IgD-negative memory B cell (primary cell): ENCODE results near the gene ALG12. TPM values are rescaled to one million over a fixed set of nuclear protein-coding genes. Genes with fewer than 3 reads are reported as not detected.
A peak's percentile ranks its signal among the peaks of the same experiment; 100 is the strongest.
"Not testable (repeated sequence)": the region's sequence is repeated elsewhere in the genome, so short reads cannot be mapped to it uniquely, and the experiment has no call there.

Source experiments
- H3K27ac Mint-ChIP-seq, 3 donors: one replicate each; pipeline ENCODE4 v1.8.0; 2020 to 2022; ENCODE audit warnings: mild to moderate bottlenecking in 3 of 3, mixed read lengths in 3 of 3, moderate library complexity in 1 of 3
- H3K27me3 Mint-ChIP-seq: one replicate; pipeline ENCODE4 v1.8.0; 2021; ENCODE audit warnings: mixed read lengths
- H3K36me3 Mint-ChIP-seq: one replicate; pipeline ENCODE4 v1.8.0; 2020; ENCODE audit warnings: mild to moderate bottlenecking, mixed read lengths
- H3K4me1 Mint-ChIP-seq, 3 donors: one replicate each; pipeline ENCODE4 v1.8.0; 2020 to 2022; ENCODE audit warnings: mixed read lengths in 3 of 3, mild to moderate bottlenecking in 1 of 3
- H3K4me3 Mint-ChIP-seq, 4 donors: one replicate each; pipeline ENCODE4 v1.8.0; 2020 to 2022; ENCODE audit warnings: mild to moderate bottlenecking in 4 of 4, mixed read lengths in 4 of 4, moderate library complexity in 3 of 4
- H3K9me3 Mint-ChIP-seq, 3 donors: one replicate each; pipeline ENCODE4 v1.8.0; 2020 to 2021; ENCODE audit warnings: mixed read lengths in 3 of 3, mild to moderate bottlenecking in 1 of 3
- polyA plus RNA-seq: library from polyadenylated mRNA; unstranded; fragments of 300-500 nt; fragmentation: Illumina TruSeq; gene quantifications from one replicate; pipeline ENCODE4 v1.2.3, GENCODE V29; 2021

Gene ALG12
- polyA plus RNA-seq, 1 donor from 2014 or later: 13.4 TPM

DNA sequence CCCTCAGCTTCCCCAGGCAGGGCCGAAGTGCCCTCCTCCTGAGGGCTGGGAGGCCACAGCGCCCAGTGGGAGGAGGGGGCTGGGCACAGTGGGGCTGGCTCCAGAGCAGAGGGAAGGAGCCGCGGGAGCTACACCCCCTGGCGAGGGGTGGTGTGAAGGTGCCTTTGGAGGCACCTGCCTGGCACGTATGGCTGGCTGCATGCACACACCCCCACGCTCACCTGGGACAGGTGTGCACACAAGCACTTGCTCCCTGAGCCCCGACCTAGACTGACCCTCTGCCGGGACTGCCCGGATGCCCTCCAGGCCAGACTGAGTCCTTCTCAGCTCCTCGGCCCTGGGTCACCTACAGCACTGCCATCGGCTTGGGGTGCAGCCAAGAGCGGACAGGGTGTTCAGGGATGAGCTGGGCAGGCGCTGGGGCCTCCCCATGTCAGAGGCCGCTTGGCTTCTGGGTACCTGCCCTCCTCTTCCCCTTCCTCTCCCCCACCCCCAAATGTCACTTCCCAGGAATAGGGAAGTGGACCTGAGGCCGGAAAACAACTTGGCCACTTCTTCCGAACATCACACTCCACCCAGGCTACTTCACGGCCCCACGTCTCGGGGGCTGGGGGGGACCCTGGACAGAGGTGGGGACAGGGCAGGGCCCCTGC lies 34.9 kb upstream of the ALG12 start:
- Mint-ChIP-seq H3K27me3 (no peaks in the 10 kb centered on the region), H3K36me3 (no peaks in the 10 kb centered on the region), H3K27ac (peak overlapping the region in 1 of 3 donors; percentile 45), H3K4me3 (peak overlapping the region in 1 of 4 donors; percentile 33), H3K4me1 (no peaks in the 10 kb centered on the region), H3K9me3 (no peaks in the 10 kb centered on the region)

DNA sequence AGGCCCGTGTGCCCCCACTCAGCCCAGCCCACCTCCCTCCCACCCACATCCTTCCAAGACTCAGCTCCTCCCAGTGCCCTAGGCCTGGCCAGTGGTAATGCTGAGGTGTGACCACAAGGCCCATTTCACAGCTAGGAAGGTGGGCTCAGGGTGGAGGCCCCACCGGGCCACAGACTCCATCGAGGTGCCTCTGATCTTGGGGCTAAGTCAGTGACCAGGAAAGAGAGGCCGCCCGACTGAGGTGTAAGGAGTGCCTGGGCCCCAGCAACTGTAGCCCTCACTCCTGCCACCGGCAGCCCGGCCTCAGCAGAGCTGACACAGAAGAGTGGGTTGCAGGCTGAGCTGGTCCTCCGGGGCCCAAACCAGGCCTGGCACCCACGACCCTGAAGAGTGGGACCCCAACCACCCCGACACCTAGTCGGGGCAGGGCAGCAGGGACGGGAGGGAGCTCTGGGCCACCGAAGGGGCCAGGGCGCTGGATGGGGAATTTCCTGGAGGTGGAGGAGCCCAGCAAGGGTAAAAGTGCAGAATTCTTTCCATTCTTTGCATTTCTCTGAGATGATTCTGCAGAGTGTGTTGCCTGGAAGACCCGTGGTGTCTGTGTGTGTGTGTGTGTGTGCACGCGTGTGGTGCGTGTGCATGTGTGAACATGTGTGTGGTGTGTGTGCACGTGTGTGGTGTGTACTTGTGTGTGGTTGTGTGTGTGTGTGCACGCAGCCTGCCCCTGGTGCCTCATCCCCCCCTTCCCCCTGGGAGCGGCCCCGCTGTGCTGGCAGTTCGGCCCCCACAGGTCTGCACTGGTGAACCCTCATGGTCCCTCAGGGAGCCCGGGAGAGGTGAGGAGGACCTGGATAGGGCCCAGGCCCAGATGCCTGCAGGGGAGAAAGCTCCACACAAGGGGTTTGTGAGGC lies 34.0 kb upstream of the ALG12 start:
- Mint-ChIP-seq H3K9me3 (no peaks in the 10 kb centered on the region), H3K4me3 (no peak overlapping the region), H3K4me1 (no peaks in the 10 kb centered on the region), H3K27ac (peak overlapping the region in 1 of 3 donors; percentile 43), H3K27me3 (no peaks in the 10 kb centered on the region), H3K36me3 (no peaks in the 10 kb centered on the region)

DNA sequence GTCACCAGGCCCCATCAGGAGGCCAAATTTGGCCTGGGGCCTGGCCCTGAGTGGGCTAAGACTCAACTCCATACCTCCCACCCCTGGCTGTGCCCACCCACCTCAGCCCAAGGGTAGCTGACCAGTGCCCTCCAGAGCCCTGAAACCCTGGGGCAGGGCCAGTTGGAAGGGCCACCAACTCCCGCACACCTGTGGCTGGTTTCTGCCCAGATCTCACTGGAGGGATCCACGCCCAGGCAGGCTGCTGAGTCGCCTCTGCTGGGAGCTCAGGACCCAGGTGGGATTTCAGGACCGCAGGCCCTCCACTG lies 33.4 kb upstream of the ALG12 start:
- no peaks in the 10 kb centered on the region for H3K4me1 Mint-ChIP-seq
- H3K27ac Mint-ChIP-seq: peak overlapping the region in 1 of 3 donors; percentile 88
- no peaks in the 10 kb centered on the region for H3K9me3 Mint-ChIP-seq
- H3K27me3 Mint-ChIP-seq: no peaks in the 10 kb centered on the region
- H3K4me3 Mint-ChIP-seq: no peak overlapping the region
- H3K36me3 Mint-ChIP-seq: no peaks in the 10 kb centered on the region

DNA sequence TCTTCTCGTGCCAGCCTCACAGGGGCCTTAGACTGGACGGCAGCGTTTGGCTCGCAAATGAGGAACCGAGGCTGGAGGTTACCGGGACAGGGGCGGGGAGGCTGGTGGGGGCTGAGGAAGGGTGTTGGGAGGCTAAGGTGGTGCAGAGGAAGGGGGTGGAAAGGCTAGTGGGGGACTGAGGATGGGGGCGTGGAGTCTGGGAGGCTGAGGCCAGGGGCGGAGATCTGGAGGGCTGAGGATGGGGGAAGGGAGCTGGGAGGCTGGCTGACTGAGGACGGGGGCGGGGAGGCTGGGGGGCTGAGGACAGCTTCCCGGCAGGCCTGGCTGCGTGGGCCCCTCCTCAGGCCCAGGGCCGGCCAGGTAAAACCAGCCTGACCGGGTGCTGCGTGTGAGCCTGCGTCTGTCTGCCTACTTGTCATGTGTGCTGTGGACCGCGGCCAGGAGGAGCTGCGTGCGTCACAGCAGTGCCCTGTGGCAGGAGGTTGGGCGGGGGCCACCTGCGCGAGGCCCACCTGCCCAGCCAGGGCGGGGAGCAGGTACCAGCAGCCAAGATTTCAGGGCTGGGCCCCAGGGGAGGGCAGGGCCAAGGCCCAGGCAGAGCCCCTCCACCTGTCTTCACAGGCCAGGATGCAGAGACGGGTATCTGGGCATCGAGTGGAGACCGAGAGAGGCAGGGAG lies 32.9 kb upstream of the ALG12 start:
- no peaks in the 10 kb centered on the region for H3K27me3 Mint-ChIP-seq

DNA sequence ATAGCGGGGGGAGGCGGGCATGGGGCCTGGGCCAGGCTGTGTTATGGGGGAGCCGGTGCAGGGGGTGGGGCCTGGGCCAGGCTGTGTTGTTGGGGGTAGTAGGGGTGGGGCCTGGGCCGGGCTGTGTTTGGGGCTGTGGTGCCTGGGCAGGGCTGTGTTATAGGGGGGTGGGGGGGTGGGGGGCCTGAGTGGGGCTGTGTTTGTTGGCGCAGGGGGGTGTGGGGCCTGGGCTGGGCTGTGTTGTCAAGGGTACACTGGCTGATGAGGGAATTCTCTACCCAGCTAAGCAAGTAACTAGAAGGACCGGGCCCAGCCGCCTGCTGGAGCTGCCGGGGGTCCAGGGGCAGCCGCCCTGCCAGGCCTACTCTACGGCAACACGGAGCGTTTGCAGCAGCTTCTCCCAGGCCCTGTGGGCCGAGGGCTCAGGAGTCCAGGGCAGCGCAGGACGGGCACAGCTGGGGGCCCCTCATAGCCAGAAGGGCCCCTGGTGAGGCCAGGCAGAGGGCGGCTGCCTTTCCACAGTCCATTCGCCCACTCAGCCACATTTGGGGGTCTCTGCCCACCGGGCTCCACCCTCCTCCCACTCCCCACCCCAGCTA lies 32.3 kb upstream of the ALG12 start:
- no peak overlapping the region for H3K4me3 Mint-ChIP-seq
- H3K27me3 Mint-ChIP-seq: no peaks in the 10 kb centered on the region
- H3K9me3 Mint-ChIP-seq: no peaks in the 10 kb centered on the region
- no peaks in the 10 kb centered on the region for H3K36me3 Mint-ChIP-seq
- H3K4me1 Mint-ChIP-seq: peaks cover 3 to 4% (median 4%) of the 10 kb centered on the region in 3 donors
- H3K27ac Mint-ChIP-seq: peak overlapping the region in 2 of 3 donors; percentile 77 to 88

More for the DNA sequence above, 32.9 kb upstream of the ALG12 start:
- H3K4me3 Mint-ChIP-seq: peak overlapping the region in 1 of 4 donors; percentile 17
- no peaks in the 10 kb centered on the region for H3K4me1 Mint-ChIP-seq
- H3K36me3 Mint-ChIP-seq: no peaks in the 10 kb centered on the region
- H3K9me3 Mint-ChIP-seq: no peaks in the 10 kb centered on the region
- peak overlapping the region in 2 of 3 donors; percentile 77 to 88 for H3K27ac Mint-ChIP-seq

DNA sequence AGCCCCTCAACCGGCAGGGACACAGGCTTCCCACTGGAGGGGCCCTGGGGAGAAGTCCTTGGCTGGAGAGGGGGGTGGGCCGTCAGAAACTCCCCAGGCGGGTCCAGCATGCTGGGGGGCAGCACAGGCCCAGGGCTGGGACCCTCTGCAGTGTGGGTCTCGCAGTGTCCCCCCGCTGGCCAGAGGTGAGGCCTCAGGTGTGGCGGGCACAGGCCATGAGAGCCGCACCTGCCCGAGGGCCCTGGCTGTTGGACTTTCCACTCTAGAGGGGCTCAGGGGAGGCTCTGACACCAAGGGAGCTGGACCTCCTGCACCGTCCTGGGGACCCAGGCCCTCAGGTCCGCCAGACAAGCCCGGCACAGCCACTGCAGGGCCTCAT lies 31.7 kb upstream of the ALG12 start:
- Mint-ChIP-seq H3K27ac (no peak overlapping the region), H3K4me3 (no peak overlapping the region), H3K9me3 (no peaks in the 10 kb centered on the region), H3K27me3 (no peaks in the 10 kb centered on the region), H3K4me1 (peaks cover 4 to 5% (median 4%) of the 10 kb centered on the region in 3 donors), H3K36me3 (no peaks in the 10 kb centered on the region)

DNA sequence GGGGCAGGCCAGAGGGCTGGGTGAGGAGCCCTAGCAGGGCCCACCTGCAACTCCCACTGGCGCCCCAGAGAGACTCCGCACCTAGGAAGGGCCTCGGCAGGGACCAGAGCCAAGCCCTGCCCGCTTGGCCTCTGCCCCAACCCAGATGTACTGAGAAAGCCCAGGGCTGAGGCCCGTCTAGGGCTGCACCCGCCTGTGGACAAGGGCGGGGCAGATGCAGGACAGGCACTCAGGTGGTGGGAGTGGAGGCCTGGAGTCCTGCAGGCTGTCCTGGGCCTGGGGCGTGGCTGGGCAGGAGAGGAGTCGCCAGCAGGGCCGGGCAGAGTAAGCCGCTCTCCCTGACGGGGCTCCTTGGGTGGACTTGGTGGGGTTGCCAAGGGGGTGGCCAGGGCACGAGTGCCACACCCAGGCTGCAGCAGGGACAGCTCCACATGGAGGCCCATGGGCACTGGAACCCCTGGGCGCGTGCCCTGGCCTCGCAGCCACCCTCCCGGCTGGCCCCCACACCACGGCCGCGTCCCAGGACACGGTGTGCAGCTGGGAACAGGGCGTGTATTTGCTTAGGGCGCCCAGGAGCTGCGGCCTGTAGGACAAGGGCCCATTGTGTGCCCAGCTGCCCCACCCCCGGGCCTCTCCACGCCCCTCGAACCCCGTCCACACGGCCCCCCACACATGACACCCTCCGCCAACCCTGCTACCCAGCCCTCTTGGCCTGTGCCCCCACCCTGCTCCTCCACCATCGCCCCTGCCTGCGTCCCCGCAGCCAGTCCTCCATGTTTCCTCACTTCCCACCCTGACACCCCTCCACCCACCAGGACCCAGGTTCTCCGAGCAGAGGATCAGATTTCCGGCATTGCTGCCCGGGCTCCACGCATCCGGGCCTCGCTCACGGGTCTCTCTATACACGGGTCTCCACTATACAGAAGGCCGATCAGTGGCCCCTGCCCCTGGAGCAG lies 31.0 kb upstream of the ALG12 start:
- Mint-ChIP-seq H3K27ac (no peak overlapping the region), H3K36me3 (no peaks in the 10 kb centered on the region), H3K9me3 (no peaks in the 10 kb centered on the region), H3K4me3 (no peak overlapping the region), H3K4me1 (peaks cover 4 to 5% (median 4%) of the 10 kb centered on the region in 3 donors), H3K27me3 (no peaks in the 10 kb centered on the region)

DNA sequence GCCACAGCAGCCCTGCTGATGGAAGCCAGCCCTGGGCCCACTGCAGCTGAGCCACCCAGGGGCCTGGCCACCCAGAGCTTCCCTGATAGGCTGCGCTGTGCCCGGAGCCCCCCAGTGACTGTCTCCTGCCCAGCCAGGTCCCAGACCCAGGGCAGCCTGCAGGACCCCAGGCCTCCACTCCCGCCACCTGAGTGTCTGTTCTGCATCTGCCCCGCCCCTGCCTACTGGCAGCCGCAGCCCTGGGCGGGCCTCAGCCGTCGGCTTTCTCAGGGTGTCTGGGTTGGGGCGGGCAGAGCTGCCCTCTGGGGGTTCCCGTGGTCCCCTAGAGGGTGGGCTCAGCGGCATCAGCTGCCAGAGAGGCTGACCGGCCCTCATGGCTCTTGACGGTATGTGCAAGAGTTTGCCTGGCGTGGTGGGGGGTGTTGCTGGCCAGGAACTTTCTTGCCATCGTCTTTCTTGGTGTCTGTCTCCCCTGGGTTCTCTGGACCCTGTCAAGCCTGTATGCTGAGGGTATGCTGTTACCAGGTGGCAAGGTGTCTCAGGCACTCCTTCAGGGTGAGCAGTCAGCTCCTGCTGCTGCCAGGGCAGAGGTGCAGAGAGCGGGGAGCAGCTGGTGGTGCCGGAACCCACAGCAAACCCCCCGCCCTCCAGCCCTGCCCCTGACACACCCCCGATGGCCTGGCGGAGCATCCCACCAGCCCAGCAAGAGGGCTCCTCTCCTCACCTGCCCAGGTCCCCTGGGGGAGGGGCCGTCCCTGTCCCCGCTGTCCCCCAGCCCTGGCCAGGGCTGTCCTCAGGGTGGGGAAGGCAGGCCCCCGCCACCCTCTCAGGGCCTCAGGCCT lies 30.1 kb upstream of the ALG12 start:
- no peak overlapping the region for H3K4me3 Mint-ChIP-seq
- H3K9me3 Mint-ChIP-seq: no peaks in the 10 kb centered on the region
- H3K4me1 Mint-ChIP-seq: peaks cover 4 to 5% (median 4%) of the 10 kb centered on the region in 3 donors
- no peaks in the 10 kb centered on the region for H3K27me3 Mint-ChIP-seq
- H3K36me3 Mint-ChIP-seq: no peaks in the 10 kb centered on the region
- H3K27ac Mint-ChIP-seq: no peak overlapping the region

DNA sequence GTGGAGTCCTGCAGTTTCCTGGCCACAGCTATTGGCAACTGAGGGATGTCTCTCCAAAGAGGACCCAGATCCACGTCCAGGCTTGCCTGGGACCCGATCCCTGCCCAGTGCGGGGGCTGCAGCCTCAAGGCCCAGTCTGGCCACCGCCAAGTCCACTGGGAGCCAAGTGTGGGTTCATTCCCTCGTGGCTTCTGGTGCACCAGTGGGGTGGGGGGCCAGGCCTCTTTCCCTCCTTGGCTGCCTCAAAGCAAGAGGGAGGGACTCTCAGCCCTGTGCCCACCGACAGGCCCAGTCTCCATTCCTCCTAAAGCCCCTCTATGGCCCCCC lies 29.0 kb upstream of the ALG12 start:
- Mint-ChIP-seq H3K9me3 (no peaks in the 10 kb centered on the region), H3K27ac (no peak overlapping the region), H3K4me1 (peaks cover 4 to 5% (median 4%) of the 10 kb centered on the region in 3 donors), H3K27me3 (no peaks in the 10 kb centered on the region), H3K4me3 (no peak overlapping the region), H3K36me3 (no peaks in the 10 kb centered on the region)

DNA sequence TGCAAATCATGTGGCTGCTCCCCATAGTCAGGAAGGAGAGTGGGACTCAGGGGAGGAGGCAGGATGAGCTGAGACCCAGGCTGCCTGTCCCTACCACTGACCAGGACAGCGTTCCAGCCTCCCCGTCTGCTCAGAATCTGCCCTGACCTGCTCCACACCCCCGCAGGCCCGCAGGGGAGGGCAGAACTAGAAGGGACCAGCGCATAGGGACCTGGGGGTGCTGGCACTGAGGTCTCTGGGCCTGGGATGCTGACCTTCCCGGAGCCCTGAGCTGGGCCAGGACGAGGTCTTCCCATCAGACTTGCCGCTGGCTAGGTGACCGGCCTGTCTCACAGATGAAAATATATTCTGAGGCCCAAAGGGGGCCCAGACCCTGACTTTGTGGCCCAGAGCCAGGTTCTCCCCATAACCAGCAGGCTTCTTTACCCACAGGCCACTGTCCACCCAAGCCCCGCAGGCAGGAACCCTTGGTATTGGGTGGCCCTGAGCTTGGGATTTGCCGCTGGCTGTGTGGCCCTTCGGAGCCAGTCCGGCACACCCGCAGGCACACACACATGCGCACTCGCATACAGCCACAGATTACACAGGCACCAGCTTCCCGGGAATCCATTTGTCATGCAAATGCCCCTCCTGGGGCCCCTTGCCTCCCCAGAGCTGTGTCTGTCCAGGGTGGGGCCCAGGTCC lies 28.5 kb upstream of the ALG12 start:
- no peaks in the 10 kb centered on the region for H3K27me3 Mint-ChIP-seq
- no peaks in the 10 kb centered on the region for H3K36me3 Mint-ChIP-seq
- H3K4me3 Mint-ChIP-seq: peak overlapping the region in 2 of 4 donors; percentile 17 to 28
- peak overlapping the region in 2 of 3 donors; percentile 5 to 96 for H3K27ac Mint-ChIP-seq
- peaks cover 4 to 5% (median 4%) of the 10 kb centered on the region in 3 donors for H3K4me1 Mint-ChIP-seq
- H3K9me3 Mint-ChIP-seq: no peaks in the 10 kb centered on the region

DNA sequence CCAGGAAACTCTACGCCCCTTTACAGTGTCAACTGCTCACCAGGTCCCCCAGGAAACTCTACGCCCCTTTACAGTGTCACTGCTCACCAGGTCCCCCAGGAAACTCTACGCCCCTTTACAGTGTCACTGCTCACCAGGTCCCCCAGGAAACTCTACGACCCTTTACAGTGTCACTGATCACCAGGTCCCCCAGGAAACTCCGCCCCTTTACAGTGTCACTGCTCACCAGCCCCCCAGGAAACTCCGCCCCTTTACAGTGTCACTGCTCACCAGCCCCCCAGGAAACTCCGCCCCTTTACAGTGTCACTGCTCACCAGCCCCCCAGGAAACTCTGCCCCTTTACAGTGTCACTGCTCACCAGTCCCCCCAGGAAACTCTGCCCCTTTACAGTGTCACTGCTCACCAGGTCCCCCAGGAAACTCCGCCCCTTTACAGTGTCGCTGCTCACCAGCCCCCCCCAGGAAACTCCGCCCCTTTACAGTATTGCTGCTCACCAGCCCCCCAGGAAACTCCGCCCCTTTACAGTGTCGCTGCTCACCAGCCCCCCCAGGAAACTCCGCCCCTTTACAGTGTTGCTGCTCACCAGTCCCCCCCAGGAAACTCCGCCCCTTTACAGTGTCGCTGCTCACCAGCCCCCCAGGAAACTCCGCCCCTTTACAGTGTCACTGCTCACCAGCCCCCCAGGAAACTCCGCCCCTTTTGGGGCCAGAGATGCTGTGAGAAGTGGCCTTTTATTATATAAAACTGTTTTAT lies 27.0 kb upstream of the ALG12 start:
- H3K36me3 Mint-ChIP-seq, H3K4me1 Mint-ChIP-seq, H3K9me3 Mint-ChIP-seq, H3K27me3 Mint-ChIP-seq: not testable (repeated sequence)
- peak overlapping the region in 2 of 4 donors; percentile 17 to 84 for H3K4me3 Mint-ChIP-seq
- H3K27ac Mint-ChIP-seq: peak overlapping the region; percentile 88 to 96 (median 93)

DNA sequence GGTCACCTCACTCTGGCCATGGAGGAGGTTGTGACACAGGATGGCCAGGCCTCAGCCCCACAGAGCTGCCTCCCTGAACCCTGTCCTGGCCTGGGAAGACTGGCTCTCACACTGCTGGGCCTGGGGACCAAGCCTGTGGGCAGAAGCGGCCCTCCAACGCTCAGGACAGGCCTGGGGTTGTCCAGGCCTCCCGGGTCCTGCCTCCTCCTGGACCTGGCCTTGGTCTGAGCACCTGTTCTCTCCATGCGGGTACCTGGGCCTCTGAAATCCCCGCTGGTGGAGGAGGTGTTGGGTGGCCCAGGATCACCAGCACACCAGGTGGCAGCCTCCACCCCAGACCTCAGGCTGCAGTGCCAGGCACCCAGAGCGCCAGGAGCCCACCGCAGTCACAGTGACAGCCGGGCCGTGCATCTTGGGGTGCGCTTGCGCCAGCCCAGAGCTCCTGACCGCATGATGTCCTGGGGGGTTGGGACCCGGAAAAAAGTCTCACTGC lies 26.2 kb upstream of the ALG12 start:
- Mint-ChIP-seq H3K36me3 (no peaks in the 10 kb centered on the region), H3K4me3 (no peak overlapping the region), H3K9me3 (no peaks in the 10 kb centered on the region), H3K27me3 (no peaks in the 10 kb centered on the region), H3K27ac (peak overlapping the region in 1 of 3 donors; percentile 53), H3K4me1 (peaks cover 4 to 5% (median 4%) of the 10 kb centered on the region in 3 donors)
